Inferior parietal cortex (tissue), 1 donor: ENCODE measurements around the gene PPP1R9B.

ENCODE experiments used
- DNase-seq: peaks from one replicate; pipeline ENCODE4 v3.0.0-alpha.2; 2016; ENCODE audit errors: extremely low spot score

The PPP1R9B gene

GRCh38 chr17:50157891-50158290, 7.4 kb upstream of the PPP1R9B start:
- no peak for DNase-seq

- DNase-seq: no peak
Observed at GRCh38 chr17:50155115-50155819, 4.8 kb upstream of the PPP1R9B start.

GRCh38 chr17:50154604-50155003, 4.1 kb upstream of the PPP1R9B start:
- DNase-seq: no peak

- no peak for DNase-seq
Observed at GRCh38 chr17:50153650-50154575, 3.4 kb upstream of the PPP1R9B start.

GRCh38 chr17:50152736-50153135, 2.3 kb upstream of the PPP1R9B start:
- DNase-seq: no peak

GRCh38 chr17:50151937-50152547, 1.6 kb upstream of the PPP1R9B start:
- DNase-seq: peak; percentile 93

GRCh38 chr17:50151041-50151936, 812 bp upstream of the PPP1R9B start:
- peak; percentile 88 for DNase-seq

GRCh38 chr17:50149417-50150353, 792 bp downstream of the PPP1R9B start:
- no peak for DNase-seq

- no peak for DNase-seq
Observed at GRCh38 chr17:50149091-50149416, 1.4 kb downstream of the PPP1R9B start.

GRCh38 chr17:50148226-50149090, 2.0 kb downstream of the PPP1R9B start:
- DNase-seq: no peak

GRCh38 chr17:50147841-50148225, 2.6 kb downstream of the PPP1R9B start:
- no peak for DNase-seq

GRCh38 chr17:50146927-50147665, 3.4 kb downstream of the PPP1R9B start:
- no peak for DNase-seq

GRCh38 chr17:50146230-50146926, 4.1 kb downstream of the PPP1R9B start:
- DNase-seq: no peak

GRCh38 chr17:50145532-50146229, 4.8 kb downstream of the PPP1R9B start:
- no peak for DNase-seq

GRCh38 chr17:50144845-50145531, 5.5 kb downstream of the PPP1R9B start:
- DNase-seq: no peak

GRCh38 chr17:50144355-50144754, 6.1 kb downstream of the PPP1R9B start:
- DNase-seq: no peak
